HG03060 (cell line): ENCODE data around the gene MTHFD1L.
"Not testable (repeated sequence)": the region's sequence is repeated elsewhere in the genome, so short reads cannot be mapped to it uniquely, and the experiment has no call there.

Experiments used
- ATAC-seq: cut with Tn5 transposase; IDR thresholded peaks from one replicate; pipeline ENCODE4 v1.9.1; 2021; ENCODE audit warnings: low read depth, moderate number of reproducible peaks; ENCODE audit not compliant: unreplicated experiment

MTHFD1L gene

GRCh38 chr6:150865406-150866146 lies at the start of gene MTHFD1L:
TSS of gene MTHFD1L (plus strand) at chr6:150865702. CDS start at chr6:150865823, 121 bp downstream.
- peak; percentile 53 for ATAC-seq

- ATAC-seq = not testable (repeated sequence)
Observed at GRCh38 chr6:150816554-150816953, 48.9 kb upstream of the MTHFD1L start.

GRCh38 chr6:150822932-150823331 lies 42.6 kb upstream of the MTHFD1L start:
- no peak for ATAC-seq

GRCh38 chr6:150826788-150827187 lies 38.7 kb upstream of the MTHFD1L start:
- no peak for ATAC-seq

- ATAC-seq = not testable (repeated sequence)
Observed at GRCh38 chr6:150828107-150828506, 37.4 kb upstream of the MTHFD1L start.

GRCh38 chr6:150830439-150831165 lies 34.9 kb upstream of the MTHFD1L start:
- no peak for ATAC-seq

- no peak for ATAC-seq
Observed at GRCh38 chr6:150831577-150831976, 33.9 kb upstream of the MTHFD1L start.

- no peak for ATAC-seq
Observed at GRCh38 chr6:150835620-150836019, 29.9 kb upstream of the MTHFD1L start.

GRCh38 chr6:150840185-150840584 lies 25.3 kb upstream of the MTHFD1L start:
- no peak for ATAC-seq

- ATAC-seq = no peak
Observed at GRCh38 chr6:150841189-150841588, 24.3 kb upstream of the MTHFD1L start.

- no peak for ATAC-seq
Observed at GRCh38 chr6:150841697-150842096, 23.8 kb upstream of the MTHFD1L start.

- no peak for ATAC-seq
Observed at GRCh38 chr6:150844371-150844770, 21.1 kb upstream of the MTHFD1L start.

GRCh38 chr6:150846641-150847040 lies 18.9 kb upstream of the MTHFD1L start:
- no peak for ATAC-seq

- ATAC-seq = no peak
Observed at GRCh38 chr6:150848400-150848799, 17.1 kb upstream of the MTHFD1L start.

- not testable (repeated sequence) for ATAC-seq
Observed at GRCh38 chr6:150854392-150854791, 11.1 kb upstream of the MTHFD1L start.

- not testable (repeated sequence) for ATAC-seq
Observed at GRCh38 chr6:150855171-150855570, 10.3 kb upstream of the MTHFD1L start.

- no peak for ATAC-seq
Observed at GRCh38 chr6:150857062-150857944, 8.2 kb upstream of the MTHFD1L start.

GRCh38 chr6:150857945-150858308 lies 7.6 kb upstream of the MTHFD1L start:
- ATAC-seq = no peak

GRCh38 chr6:150861448-150862168 lies 3.9 kb upstream of the MTHFD1L start:
- ATAC-seq = not testable (repeated sequence)

- no peak for ATAC-seq
Observed at GRCh38 chr6:150863213-150863928, 2.1 kb upstream of the MTHFD1L start.
